Measurements from ENCODE around the gene NF1.

Gene NF1

DNA sequence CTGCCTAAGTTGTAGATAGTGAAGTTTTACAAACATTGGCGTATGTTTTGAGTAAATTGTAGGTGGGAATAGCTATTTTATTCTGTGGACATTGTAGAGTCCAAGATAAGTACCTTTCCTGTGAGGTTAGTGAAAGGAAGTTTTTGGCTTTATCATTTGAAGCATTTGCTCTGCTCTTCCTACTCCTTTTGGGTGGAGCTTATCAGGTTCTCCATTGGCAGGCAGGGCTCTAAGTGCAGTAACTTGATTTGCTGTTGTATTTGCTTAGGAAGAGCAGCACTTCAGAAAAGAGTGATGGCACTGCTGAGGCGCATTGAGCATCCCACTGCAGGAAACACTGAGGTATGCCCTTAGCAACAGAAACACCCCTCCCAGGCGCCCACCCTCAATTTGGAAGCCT, 132.2 kb downstream of the NF1 start (continued):
- no peak for TF ChIP-seq ZNF2 (tag by site-specific recombination; IDR thresholded peaks at IDR 0.05)
- TF ChIP-seq ZNF776 (tag by site-specific recombination; IDR thresholded peaks at IDR 0.05; ENCODE audit: borderline replicate concordance): no peak
- TF ChIP-seq, protein P1, sequence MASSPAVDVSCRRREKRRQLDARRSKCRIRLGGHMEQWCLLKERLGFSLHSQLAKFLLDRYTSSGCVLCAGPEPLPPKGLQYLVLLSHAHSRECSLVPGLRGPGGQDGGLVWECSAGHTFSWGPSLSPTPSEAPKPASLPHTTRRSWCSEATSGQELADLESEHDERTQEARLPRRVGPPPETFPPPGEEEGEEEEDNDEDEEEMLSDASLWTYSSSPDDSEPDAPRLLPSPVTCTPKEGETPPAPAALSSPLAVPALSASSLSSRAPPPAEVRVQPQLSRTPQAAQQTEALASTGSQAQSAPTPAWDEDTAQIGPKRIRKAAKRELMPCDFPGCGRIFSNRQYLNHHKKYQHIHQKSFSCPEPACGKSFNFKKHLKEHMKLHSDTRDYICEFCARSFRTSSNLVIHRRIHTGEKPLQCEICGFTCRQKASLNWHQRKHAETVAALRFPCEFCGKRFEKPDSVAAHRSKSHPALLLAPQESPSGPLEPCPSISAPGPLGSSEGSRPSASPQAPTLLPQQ (tag by site-specific recombination; IDR thresholded peaks at IDR 0.05): no peak
- no peak for TF ChIP-seq GLIS1 (tag by site-specific recombination; IDR thresholded peaks at IDR 0.05)

GRCh38 chr17:31231852-31232251, 137.1 kb downstream of the NF1 start:
- ChIA-PET CTCF (interaction anchor here (0.6 to 0.8 kb wide), 4 partner anchors 37 to 234 kb away, joined by 3 to 4 read pairs (median 3); no protein-coding TSS in a partner anchor), POLR2A (interaction anchor here (0.6 kb wide), 2 partner anchors 13 to 191 kb away, joined by 4 to 9 read pairs; no protein-coding TSS in a partner anchor)
- TF ChIP-seq, protein P2, sequence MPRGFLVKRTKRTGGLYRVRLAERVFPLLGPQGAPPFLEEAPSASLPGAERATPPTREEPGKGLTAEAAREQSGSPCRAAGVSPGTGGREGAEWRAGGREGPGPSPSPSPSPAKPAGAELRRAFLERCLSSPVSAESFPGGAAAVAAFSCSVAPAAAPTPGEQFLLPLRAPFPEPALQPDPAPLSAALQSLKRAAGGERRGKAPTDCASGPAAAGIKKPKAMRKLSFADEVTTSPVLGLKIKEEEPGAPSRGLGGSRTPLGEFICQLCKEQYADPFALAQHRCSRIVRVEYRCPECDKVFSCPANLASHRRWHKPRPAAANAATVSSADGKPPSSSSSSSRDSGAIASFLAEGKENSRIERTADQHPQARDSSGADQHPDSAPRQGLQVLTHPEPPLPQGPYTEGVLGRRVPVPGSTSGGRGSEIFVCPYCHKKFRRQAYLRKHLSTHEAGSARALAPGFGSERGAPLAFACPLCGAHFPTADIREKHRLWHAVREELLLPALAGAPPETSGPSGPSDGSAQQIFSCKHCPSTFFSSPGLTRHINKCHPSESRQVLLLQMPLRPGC (tag by site-specific recombination; IDR thresholded peaks at IDR 0.05): no peak
- TF ChIP-seq ZNF174 (tag by site-specific recombination; IDR thresholded peaks at IDR 0.05) (no peak), SCRT1 (tag by site-specific recombination; IDR thresholded peaks at IDR 0.05; ENCODE audit: borderline replicate concordance) (no peak), REPIN1 (tag by site-specific recombination; IDR thresholded peaks at IDR 0.05; ENCODE audit: low read depth) (no peak), KLF1 (tag by site-specific recombination; IDR thresholded peaks at IDR 0.05) (no peak), HOXA7 (CRISPR knock-in tag; IDR thresholded peaks at IDR 0.05; ENCODE audit: borderline replicate concordance) (no peak), ZBTB44 (tag by site-specific recombination; IDR thresholded peaks at IDR 0.05) (no peak), TSHZ1 (tag by site-specific recombination; IDR thresholded peaks at IDR 0.05; ENCODE audit: borderline replicate concordance) (no peak), ZNF747 (tag by site-specific recombination; IDR thresholded peaks at IDR 0.05) (no peak)
- TF ChIP-seq, protein P3, sequence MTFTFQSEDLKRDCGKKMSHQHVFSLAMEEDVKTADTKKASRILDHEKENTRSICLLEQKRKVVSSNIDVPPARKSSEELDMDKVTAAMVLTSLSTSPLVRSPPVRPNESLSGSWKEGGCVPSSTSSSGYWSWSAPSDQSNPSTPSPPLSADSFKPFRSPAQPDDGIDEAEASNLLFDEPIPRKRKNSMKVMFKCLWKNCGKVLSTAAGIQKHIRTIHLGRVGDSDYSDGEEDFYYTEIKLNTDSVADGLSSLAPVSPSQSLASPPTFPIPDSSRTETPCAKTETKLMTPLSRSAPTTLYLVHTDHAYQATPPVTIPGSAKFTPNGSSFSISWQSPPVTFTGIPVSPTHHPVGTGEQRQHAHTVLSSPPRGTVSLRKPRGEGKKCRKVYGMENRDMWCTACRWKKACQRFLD (tag by site-specific recombination; IDR thresholded peaks at IDR 0.05): no peak
- TF ChIP-seq, protein P4, sequence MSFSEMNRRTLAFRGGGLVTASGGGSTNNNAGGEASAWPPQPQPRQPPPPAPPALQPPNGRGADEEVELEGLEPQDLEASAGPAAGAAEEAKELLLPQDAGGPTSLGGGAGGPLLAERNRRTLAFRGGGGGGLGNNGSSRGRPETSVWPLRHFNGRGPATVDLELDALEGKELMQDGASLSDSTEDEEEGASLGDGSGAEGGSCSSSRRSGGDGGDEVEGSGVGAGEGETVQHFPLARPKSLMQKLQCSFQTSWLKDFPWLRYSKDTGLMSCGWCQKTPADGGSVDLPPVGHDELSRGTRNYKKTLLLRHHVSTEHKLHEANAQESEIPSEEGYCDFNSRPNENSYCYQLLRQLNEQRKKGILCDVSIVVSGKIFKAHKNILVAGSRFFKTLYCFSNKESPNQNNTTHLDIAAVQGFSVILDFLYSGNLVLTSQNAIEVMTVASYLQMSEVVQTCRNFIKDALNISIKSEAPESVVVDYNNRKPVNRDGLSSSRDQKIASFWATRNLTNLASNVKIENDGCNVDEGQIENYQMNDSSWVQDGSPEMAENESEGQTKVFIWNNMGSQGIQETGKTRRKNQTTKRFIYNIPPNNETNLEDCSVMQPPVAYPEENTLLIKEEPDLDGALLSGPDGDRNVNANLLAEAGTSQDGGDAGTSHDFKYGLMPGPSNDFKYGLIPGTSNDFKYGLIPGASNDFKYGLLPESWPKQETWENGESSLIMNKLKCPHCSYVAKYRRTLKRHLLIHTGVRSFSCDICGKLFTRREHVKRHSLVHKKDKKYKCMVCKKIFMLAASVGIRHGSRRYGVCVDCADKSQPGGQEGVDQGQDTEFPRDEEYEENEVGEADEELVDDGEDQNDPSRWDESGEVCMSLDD (tag by site-specific recombination; IDR thresholded peaks at IDR 0.05): no peak
- TF ChIP-seq, protein P5, sequence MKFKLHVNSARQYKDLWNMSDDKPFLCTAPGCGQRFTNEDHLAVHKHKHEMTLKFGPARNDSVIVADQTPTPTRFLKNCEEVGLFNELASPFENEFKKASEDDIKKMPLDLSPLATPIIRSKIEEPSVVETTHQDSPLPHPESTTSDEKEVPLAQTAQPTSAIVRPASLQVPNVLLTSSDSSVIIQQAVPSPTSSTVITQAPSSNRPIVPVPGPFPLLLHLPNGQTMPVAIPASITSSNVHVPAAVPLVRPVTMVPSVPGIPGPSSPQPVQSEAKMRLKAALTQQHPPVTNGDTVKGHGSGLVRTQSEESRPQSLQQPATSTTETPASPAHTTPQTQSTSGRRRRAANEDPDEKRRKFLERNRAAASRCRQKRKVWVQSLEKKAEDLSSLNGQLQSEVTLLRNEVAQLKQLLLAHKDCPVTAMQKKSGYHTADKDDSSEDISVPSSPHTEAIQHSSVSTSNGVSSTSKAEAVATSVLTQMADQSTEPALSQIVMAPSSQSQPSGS (tag by site-specific recombination; IDR thresholded peaks at IDR 0.05; ENCODE audit: low read depth): no peak
- Histone ChIP-seq H3K4me3 (ENCODE audit: low read depth, low read length) (no peak overlapping the region), H3K4me1 (ENCODE audit: control insufficient read depth, insufficient read depth, low read length) (no peaks in the 10 kb centered on the region), H3K9me3 (ENCODE audit: control insufficient read depth, insufficient read depth, low read depth, low read length) (no peaks in the 10 kb centered on the region), H3K36me3 (ENCODE audit: control insufficient read depth in 2 of 2, insufficient read depth in 1 of 2, low read length in 2 of 2) (peaks cover 46 to 82% of the 10 kb centered on the region in 2 experiments), H3K27ac (ENCODE audit: extremely low read depth, low read depth, low read length) (no peak overlapping the region)

Data from HEK293 (cell line).